ENCODE data around the gene SMAD7. TPM values are rescaled to one million over a fixed set of nuclear protein-coding genes. Genes with fewer than 3 reads are reported as not detected.

SMAD7 gene
- total RNA-seq, 4 donors from 2014 or later: 41.2 to 76.0 (median 55.2) TPM

DNA sequence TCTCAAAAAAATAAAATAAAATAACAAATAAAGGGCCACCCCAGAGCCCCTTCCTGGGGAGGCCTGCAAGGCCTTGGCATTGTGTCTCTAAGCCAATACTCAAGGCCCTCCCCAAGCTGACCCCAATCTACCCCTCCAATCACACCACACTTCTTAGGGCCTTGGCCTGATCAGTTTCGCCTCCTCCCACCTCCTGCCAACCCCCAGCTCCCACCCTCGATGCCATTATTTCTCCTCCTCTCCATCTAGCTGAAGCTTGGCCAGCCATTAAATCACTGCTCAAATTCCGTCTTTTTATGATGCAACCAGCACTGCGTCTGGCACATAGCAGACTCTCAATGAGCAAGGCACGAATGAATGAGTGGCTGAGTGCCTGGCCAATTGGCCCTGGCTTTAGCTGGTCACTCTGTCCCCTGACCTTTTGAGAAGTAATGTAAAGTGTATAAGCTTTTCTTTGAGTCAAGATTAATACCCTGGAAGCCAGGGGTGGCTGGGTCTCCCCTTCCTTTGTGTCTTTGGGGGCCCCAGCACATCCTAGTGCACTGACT lies 55.9 kb downstream of the SMAD7 start:
- no peak for TF ChIP-seq POLR2AphosphoS5 (IDR thresholded peaks at IDR 0.05)
- TF ChIP-seq EP300 (IDR thresholded peaks at IDR 0.05): no peak
- TF ChIP-seq POLR2A (IDR thresholded peaks at IDR 0.05): no peak
- TF ChIP-seq, protein P1, sequence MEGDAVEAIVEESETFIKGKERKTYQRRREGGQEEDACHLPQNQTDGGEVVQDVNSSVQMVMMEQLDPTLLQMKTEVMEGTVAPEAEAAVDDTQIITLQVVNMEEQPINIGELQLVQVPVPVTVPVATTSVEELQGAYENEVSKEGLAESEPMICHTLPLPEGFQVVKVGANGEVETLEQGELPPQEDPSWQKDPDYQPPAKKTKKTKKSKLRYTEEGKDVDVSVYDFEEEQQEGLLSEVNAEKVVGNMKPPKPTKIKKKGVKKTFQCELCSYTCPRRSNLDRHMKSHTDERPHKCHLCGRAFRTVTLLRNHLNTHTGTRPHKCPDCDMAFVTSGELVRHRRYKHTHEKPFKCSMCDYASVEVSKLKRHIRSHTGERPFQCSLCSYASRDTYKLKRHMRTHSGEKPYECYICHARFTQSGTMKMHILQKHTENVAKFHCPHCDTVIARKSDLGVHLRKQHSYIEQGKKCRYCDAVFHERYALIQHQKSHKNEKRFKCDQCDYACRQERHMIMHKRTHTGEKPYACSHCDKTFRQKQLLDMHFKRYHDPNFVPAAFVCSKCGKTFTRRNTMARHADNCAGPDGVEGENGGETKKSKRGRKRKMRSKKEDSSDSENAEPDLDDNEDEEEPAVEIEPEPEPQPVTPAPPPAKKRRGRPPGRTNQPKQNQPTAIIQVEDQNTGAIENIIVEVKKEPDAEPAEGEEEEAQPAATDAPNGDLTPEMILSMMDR (IDR thresholded peaks at IDR 0.05): no peak
- Histone ChIP-seq H3K4me3 (no peak overlapping the region), H3K36me3 (no peaks in the 10 kb centered on the region), H3K27ac (no peak overlapping the region), H3K4me1 (peaks cover 0 to 14% (median 2%) of the 10 kb centered on the region in 3 donors), H3K27me3 (no peaks in the 10 kb centered on the region), H3K9me3 (no peaks in the 10 kb centered on the region)
- WGBS, 2 donors (ENCODE audit: low coverage in 1 of 2): 82% methylated on average over 5 of the region's 5 CpGs; no CpG with 5 or more reads in 1 of the 2 donors
- no peak for ATAC-seq

- Histone ChIP-seq H3K9me3 (no peaks in the 10 kb centered on the region), H3K4me1 (peaks cover 0 to 23% (median 6%) of the 10 kb centered on the region in 3 donors), H3K27ac (no peak overlapping the region), H3K36me3 (no peaks in the 10 kb centered on the region), H3K27me3 (no peaks in the 10 kb centered on the region), H3K4me3 (no peak overlapping the region)
- ATAC-seq: no peak
- WGBS, 2 donors (ENCODE audit: low coverage in 1 of 2): 83% methylated on average over 4 of the region's 25 CpGs; no CpG with 5 or more reads in 1 of the 2 donors
- TF ChIP-seq, protein P1 (IDR thresholded peaks at IDR 0.05): no peak
- TF ChIP-seq EP300 (IDR thresholded peaks at IDR 0.05) (no peak), POLR2AphosphoS5 (IDR thresholded peaks at IDR 0.05) (no peak), POLR2A (IDR thresholded peaks at IDR 0.05) (no peak)
These were observed 56.9 kb downstream of the SMAD7 start for GRCh38 chr18:48893608-48894600.

DNA sequence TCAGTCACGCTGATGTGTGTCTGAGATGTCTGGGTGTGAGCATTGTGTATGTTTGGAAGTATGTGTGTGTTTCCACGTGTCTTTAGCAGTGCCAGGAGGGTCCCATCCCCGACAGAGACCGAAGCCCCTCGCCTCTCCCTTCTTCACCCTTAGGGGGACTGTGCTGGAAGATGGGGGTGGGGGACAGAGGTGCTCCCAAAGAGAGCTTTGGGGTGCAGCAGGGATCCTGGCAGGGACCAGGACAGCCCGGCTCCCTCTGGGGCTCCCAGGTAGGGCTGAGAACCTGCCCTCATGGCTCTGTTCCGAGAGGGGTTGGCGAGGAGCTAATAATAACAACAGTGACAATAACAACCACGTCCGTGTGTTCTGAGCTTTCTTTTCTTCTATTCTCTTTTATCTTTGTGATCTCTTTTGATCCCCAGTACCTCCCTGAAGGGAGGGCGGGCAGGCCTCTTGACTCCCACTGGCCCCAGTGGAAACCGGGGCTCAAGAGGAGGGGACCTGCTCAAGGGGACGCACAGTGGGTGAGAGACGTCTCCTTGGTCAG lies 57.6 kb downstream of the SMAD7 start:
- TF ChIP-seq POLR2A (IDR thresholded peaks at IDR 0.05): no peak
- no peak for TF ChIP-seq POLR2AphosphoS5 (IDR thresholded peaks at IDR 0.05)
- TF ChIP-seq, protein P1 (IDR thresholded peaks at IDR 0.05): no peak
- TF ChIP-seq EP300 (IDR thresholded peaks at IDR 0.05): no peak
- no peak for ATAC-seq
- H3K4me3 ChIP-seq: no peak overlapping the region
- H3K27me3 ChIP-seq: no peaks in the 10 kb centered on the region
- peaks cover 0 to 29% (median 6%) of the 10 kb centered on the region in 3 donors for H3K4me1 ChIP-seq
- no peaks in the 10 kb centered on the region for H3K36me3 ChIP-seq
- WGBS, 2 donors (ENCODE audit: low coverage in 1 of 2): 85 to 100% methylated on average over 1 to 2 of the region's 14 CpGs
- no peaks in the 10 kb centered on the region for H3K9me3 ChIP-seq
- H3K27ac ChIP-seq: no peak overlapping the region

GRCh38 chr18:48892146-48892855 lies 58.5 kb downstream of the SMAD7 start:
- no peaks in the 10 kb centered on the region for H3K36me3 ChIP-seq

More at GRCh38 chr18:48892146-48892855, 58.5 kb downstream of the SMAD7 start:
- Histone ChIP-seq H3K27ac (no peak overlapping the region), H3K27me3 (no peaks in the 10 kb centered on the region), H3K4me1 (peaks cover 0 to 32% (median 6%) of the 10 kb centered on the region in 3 donors), H3K4me3 (no peak overlapping the region), H3K9me3 (no peaks in the 10 kb centered on the region)
- 86 to 94% methylated on average over 3 to 4 of the region's 22 CpGs for WGBS, 2 donors (ENCODE audit: low coverage in 1 of 2)
- no peak for ATAC-seq
- TF ChIP-seq EP300 (IDR thresholded peaks at IDR 0.05): no peak
- TF ChIP-seq, protein P1 (IDR thresholded peaks at IDR 0.05): no peak
